Sigmoid colon (tissue), 4 donors: Measurements from ENCODE around the gene ABI3BP.

ENCODE experiments used
- CTCF ChIP-seq, 4 experiments: fragments of 450-650 bp in 3 of 4; fragments of 200-600 bp in 1 of 4; IDR thresholded peaks; one replicate each; pipeline ENCODE4 v1.5.1; 2016 to 2019; ENCODE audit warnings: antibody characterized with exemption in 4 of 4, mild to moderate bottlenecking in 3 of 4, moderate library complexity in 2 of 4
- POLR2A ChIP-seq, 2 donors: fragments of 450-650 bp; IDR thresholded peaks; one replicate each; pipeline ENCODE4 v1.6.1; 2016; ENCODE audit warnings: antibody characterized with exemption in 2 of 2, mild to moderate bottlenecking in 2 of 2, moderate library complexity in 2 of 2
- POLR2AphosphoS5 ChIP-seq, 4 donors: sonication (generic); formaldehyde crosslinking; IDR thresholded peaks; one replicate each; pipeline ENCODE4 v1.6.1; 2017; ENCODE audit warnings: antibody characterized with exemption in 4 of 4

GRCh38 chr3:100957261-100957986, 35.8 kb downstream of the ABI3BP start:
- TF ChIP-seq POLR2AphosphoS5 (IDR thresholded peaks at IDR 0.05) (peak in 1 of 4 donors; percentile 11), CTCF (IDR thresholded peaks at IDR 0.05) (no peak), POLR2A (IDR thresholded peaks at IDR 0.05) (no peak)
